Smooth muscle cell (in vitro differentiated cells): ENCODE measurements around the gene NDST1. TPM values are rescaled to one million over a fixed set of nuclear protein-coding genes. Genes with fewer than 3 reads are reported as not detected.
A peak's percentile ranks its signal among the peaks of the same experiment; 100 is the strongest.

ENCODE experiments used
- DNase-seq: peaks from one replicate; lab custom pipeline; 2025; ENCODE audit not compliant: unreplicated experiment; lab: John Stamatoyannopoulos, UW
- H2AFZ ChIP-seq: fragments of 200-600 bp; sonication (generic); 2 replicates; pipeline ENCODE4 v1.6.0; 2016; ENCODE audit warnings: antibody characterized with exemption, low read depth, mild to moderate bottlenecking
- H3F3A ChIP-seq: fragments of 200-600 bp; sonication (generic); 2 replicates; pipeline ENCODE4 v1.6.0; 2017; ENCODE audit warnings: antibody characterized with exemption, low read depth
- H3K27ac ChIP-seq: fragments of 200-600 bp; sonication (generic); 2 replicates; pipeline ENCODE4 v1.5.1; 2016; ENCODE audit warnings: low read depth, mild to moderate bottlenecking
- H3K27me3 ChIP-seq: fragments of 200-600 bp; sonication (generic); 2 replicates; pipeline ENCODE4 v1.6.1; 2016; ENCODE audit warnings: low read depth, mild to moderate bottlenecking
- H3K36me3 ChIP-seq: fragments of 200-600 bp; sonication (generic); 2 replicates; pipeline ENCODE4 v1.5.1; 2016; ENCODE audit warnings: low read depth
- H3K4me1 ChIP-seq: fragments of 200-600 bp; sonication (generic); 2 replicates; pipeline ENCODE4 v1.5.1; 2016; ENCODE audit warnings: low read depth
- H3K4me2 ChIP-seq: fragments of 200-600 bp; sonication (generic); 2 replicates; pipeline ENCODE4 v1.6.0; 2016; ENCODE audit warnings: mild to moderate bottlenecking
- H3K4me3 ChIP-seq: fragments of 200-600 bp; sonication (generic); 2 replicates; pipeline ENCODE4 v1.5.1; 2016; ENCODE audit warnings: mild to moderate bottlenecking
- H3K79me2 ChIP-seq: fragments of 200-600 bp; sonication (generic); 2 replicates; pipeline ENCODE4 v1.6.0; 2016; ENCODE audit warnings: low read depth, mild to moderate bottlenecking
- H3K9ac ChIP-seq: fragments of 200-600 bp; sonication (generic); 2 replicates; pipeline ENCODE4 v1.6.0; 2016; ENCODE audit warnings: low read depth
- H3K9me3 ChIP-seq: fragments of 200-600 bp; sonication (generic); replicated peaks from 2 replicates; pipeline ENCODE4 v1.5.1; 2016; ENCODE audit warnings: low read depth
- H4K20me1 ChIP-seq: fragments of 200-600 bp; sonication (generic); 2 replicates; pipeline ENCODE4 v1.6.0; 2016; ENCODE audit warnings: low read depth
- WGBS: methylation state at CpG from one replicate; pipeline ENCODE4 v1.1.7; 2016; ENCODE audit warnings: low lambda C conversion rate; 5-methylcytosine and 5-hydroxymethylcytosine counted together
- polyA plus RNA-seq: library from polyadenylated mRNA; unstranded; fragments of >200 nt; fragmentation: Nextera tagmentation; extraction: Ambion mirVana; gene quantifications from 2 replicates; pipeline ENCODE4 v1.2.1, GENCODE V29; 2016
- total RNA-seq: library from RNA; depleted of rRNA; stranded (reverse); fragments of >200 nt; gene quantifications from 2 replicates; pipeline ENCODE4 v1.2.3, GENCODE V29; 2014
- TF ChIP-seq, protein P1 (sequence below): fragments of 200-600 bp; sonication (generic); IDR thresholded peaks from 2 replicates; pipeline ENCODE4 v1.5.1; 2017; ENCODE audit warnings: borderline replicate concordance, mild to moderate bottlenecking, antibody characterized with exemption; ENCODE audit not compliant: insufficient read depth, poor library complexity, severe bottlenecking

NDST1 gene
- total and polyA plus RNA-seq, 2 experiments from 2014 or later, result 32.4 to 53.0 TPM

DNA sequence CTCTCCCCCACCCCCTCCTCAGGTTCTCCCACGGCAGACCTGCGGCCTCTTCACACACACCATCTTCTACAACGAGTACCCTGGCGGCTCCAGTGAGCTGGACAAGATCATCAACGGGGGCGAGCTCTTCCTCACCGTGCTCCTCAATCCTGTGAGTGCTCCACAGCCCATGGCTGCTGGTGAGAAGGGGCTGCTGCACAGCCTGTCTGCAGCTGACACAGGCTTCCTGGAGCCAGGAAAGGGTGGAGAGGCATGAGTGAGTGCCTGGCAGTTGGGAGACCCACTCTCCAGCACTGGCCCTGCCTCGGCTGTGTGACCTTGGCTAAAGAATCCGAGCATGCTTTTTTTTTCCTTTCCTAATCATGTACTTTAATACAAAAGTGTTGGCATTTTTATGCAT, 31.3 kb downstream of the NDST1 start:
- H3K4me3 ChIP-seq, result no peak overlapping the region
- H4K20me1 ChIP-seq, result peaks cover 43% of the 10 kb centered on the region
- H3K79me2 ChIP-seq, result peaks cover 2% of the 10 kb centered on the region
- H3K36me3 ChIP-seq, result peaks cover 8% of the 10 kb centered on the region
- H3K27ac ChIP-seq, result no peak overlapping the region
- H3K4me1 ChIP-seq, result no peaks in the 10 kb centered on the region
- no peak overlapping the region for H2AFZ ChIP-seq
- no peaks in the 10 kb centered on the region for H3K27me3 ChIP-seq
- WGBS, result 94% methylated on average over 9 of the region's 9 CpGs
- peaks cover 11% of the 10 kb centered on the region for H3F3A ChIP-seq
- H3K4me2 ChIP-seq, result no peak overlapping the region
- no peaks in the 10 kb centered on the region for H3K9me3 ChIP-seq
- DNase-seq, result no peak
- no peak overlapping the region for H3K9ac ChIP-seq
- TF ChIP-seq, protein P1, sequence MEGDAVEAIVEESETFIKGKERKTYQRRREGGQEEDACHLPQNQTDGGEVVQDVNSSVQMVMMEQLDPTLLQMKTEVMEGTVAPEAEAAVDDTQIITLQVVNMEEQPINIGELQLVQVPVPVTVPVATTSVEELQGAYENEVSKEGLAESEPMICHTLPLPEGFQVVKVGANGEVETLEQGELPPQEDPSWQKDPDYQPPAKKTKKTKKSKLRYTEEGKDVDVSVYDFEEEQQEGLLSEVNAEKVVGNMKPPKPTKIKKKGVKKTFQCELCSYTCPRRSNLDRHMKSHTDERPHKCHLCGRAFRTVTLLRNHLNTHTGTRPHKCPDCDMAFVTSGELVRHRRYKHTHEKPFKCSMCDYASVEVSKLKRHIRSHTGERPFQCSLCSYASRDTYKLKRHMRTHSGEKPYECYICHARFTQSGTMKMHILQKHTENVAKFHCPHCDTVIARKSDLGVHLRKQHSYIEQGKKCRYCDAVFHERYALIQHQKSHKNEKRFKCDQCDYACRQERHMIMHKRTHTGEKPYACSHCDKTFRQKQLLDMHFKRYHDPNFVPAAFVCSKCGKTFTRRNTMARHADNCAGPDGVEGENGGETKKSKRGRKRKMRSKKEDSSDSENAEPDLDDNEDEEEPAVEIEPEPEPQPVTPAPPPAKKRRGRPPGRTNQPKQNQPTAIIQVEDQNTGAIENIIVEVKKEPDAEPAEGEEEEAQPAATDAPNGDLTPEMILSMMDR, result no peak

DNA sequence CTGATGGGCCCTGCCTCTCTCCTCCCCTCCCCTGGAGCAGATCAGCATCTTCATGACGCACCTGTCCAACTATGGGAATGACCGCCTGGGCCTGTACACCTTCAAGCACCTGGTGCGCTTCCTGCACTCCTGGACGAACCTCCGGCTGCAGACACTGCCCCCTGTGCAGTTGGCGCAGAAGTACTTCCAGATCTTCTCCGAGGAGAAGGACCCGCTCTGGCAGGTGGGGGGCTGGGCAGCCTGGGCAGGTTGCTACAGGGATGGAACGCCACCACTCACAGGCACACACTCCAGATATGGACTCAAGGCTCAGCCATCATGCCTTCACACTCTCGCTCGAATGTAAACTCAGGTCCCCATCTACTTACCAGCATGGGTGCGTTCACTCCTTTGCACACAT, 32.1 kb downstream of the NDST1 start:
- 98% methylated on average over 11 of the region's 12 CpGs for WGBS
- peaks cover 10% of the 10 kb centered on the region for H3K36me3 ChIP-seq
- H3K27ac ChIP-seq, result peak overlapping the region; percentile 93

DNA sequence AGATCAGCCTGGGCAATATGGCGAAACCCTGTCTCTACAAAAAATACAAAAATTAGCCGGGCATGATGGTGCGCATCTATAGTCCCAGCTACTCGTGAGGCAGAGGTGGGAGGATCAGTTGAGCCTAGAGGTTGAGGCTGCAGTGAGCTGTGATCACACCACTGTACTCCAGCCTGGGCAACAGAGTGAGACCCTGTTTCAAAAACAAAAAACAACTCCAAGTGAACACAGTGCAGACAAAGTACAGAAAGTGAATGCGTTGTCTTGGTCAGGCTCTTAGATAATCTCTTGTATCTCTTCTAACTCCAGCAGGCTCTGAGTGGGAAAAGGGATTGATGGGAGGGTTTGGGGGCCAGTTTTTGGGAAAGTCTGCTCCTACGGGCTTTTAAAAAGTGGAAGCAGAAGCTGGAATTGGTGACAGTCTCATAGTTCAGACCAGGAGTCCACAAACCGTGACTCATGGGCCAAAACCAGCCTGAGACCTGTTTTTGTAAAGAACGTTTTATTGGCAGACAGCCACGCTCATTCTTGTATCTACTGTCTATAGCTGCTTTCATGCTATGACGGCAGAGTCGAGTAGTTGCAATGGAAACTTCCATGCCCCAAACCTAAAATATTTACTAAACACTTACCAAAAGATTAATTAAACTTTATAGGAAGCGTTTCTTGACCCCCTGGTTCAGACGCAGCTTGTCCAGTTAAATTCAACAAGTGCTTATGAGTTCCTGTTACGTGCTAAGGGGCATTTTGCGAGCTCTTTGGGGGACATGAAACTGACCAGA, 32.9 kb downstream of the NDST1 start:
- Histone ChIP-seq H3K9ac (peak overlapping the region; percentile 39), H3K27ac (peak overlapping the region; percentile 93), H3F3A (peaks cover 11% of the 10 kb centered on the region), H3K9me3 (no peaks in the 10 kb centered on the region), H3K4me3 (no peak overlapping the region), H3K4me2 (peak overlapping the region; percentile 48), H3K79me2 (no peaks in the 10 kb centered on the region), H3K27me3 (no peaks in the 10 kb centered on the region), H3K36me3 (peaks cover 10% of the 10 kb centered on the region), H3K4me1 (no peaks in the 10 kb centered on the region), H4K20me1 (peaks cover 27% of the 10 kb centered on the region), H2AFZ (no peak overlapping the region)
- DNase-seq, result no peak
- TF ChIP-seq, protein P1, result no peak
- 45% methylated on average over 15 of the region's 15 CpGs for WGBS

More for the DNA sequence above, 32.1 kb downstream of the NDST1 start:
- DNase-seq, result no peak
- Histone ChIP-seq H2AFZ (no peak overlapping the region), H3K4me3 (no peak overlapping the region), H3K79me2 (no peaks in the 10 kb centered on the region), H3K9ac (no peak overlapping the region), H3F3A (peaks cover 11% of the 10 kb centered on the region), H3K4me2 (peak overlapping the region; percentile 20), H3K27me3 (no peaks in the 10 kb centered on the region), H3K9me3 (no peaks in the 10 kb centered on the region), H3K4me1 (no peaks in the 10 kb centered on the region), H4K20me1 (peaks cover 34% of the 10 kb centered on the region)
- TF ChIP-seq, protein P1, result no peak

DNA sequence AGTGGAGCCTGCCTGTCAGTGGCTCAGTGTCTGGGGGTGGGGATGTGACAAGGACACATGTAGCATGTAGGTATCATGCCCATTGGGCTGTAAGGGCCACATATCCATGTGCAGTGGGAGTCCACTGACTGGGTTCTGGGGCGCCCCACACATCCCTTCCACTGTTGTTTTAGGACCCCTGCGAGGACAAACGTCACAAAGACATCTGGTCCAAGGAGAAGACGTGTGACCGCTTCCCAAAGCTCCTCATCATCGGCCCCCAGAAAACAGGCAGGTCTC, 33.4 kb downstream of the NDST1 start:
- Histone ChIP-seq H2AFZ (no peak overlapping the region), H4K20me1 (peaks cover 25% of the 10 kb centered on the region), H3F3A (peaks cover 11% of the 10 kb centered on the region), H3K4me2 (peak overlapping the region; percentile 48), H3K9ac (peak overlapping the region; percentile 39), H3K79me2 (no peaks in the 10 kb centered on the region), H3K27ac (peak overlapping the region; percentile 93), H3K9me3 (no peaks in the 10 kb centered on the region), H3K27me3 (no peaks in the 10 kb centered on the region), H3K4me1 (no peaks in the 10 kb centered on the region), H3K36me3 (peaks cover 10% of the 10 kb centered on the region), H3K4me3 (no peak overlapping the region)
- 90% methylated on average over 6 of the region's 6 CpGs for WGBS
- TF ChIP-seq, protein P1, result no peak
- DNase-seq, result no peak
